Caco-2 (cell line): ENCODE measurements around the gene PTGDR2. TPM values are rescaled to one million over a fixed set of nuclear protein-coding genes. Genes with fewer than 3 reads are reported as not detected.

Source experiments
- BruUV-seq: library from RNA; stranded (reverse); fragments of 400-500 nt; replicated peaks from 2 replicates; lab custom pipeline; 2021; lab: Mats Ljungman, UMichigan
- CTCF ChIA-PET: fragments of 300-600 bp; sonication (Branson Sonifier 250); formaldehyde crosslinking; loops from one replicate; lab custom pipeline; 2022; ENCODE audit warnings: antibody characterized with exemption; lab: Charles Lee
- POLR2A ChIA-PET: fragments of 300-600 bp; sonication (Branson Sonifier 250); formaldehyde crosslinking; loops from one replicate; lab custom pipeline; 2022; ENCODE audit warnings: antibody characterized with exemption; lab: Charles Lee
- DNase-seq, 2 experiments: peaks; one replicate each; pipeline versions ENCODE4 v3.0.0 to v3.0.0-alpha.2; 2020 to 2022
- H3K27me3 ChIP-seq: replicated peaks from 2 replicates; pipeline ENCODE4 v1.6.0; 2011; ENCODE audit warnings: low read length; ENCODE audit not compliant: control insufficient read depth, insufficient read depth
- H3K36me3 ChIP-seq: 2 replicates; pipeline ENCODE4 v1.5.1; 2011; ENCODE audit warnings: low read length; ENCODE audit not compliant: control insufficient read depth, insufficient read depth
- H3K4me1 ChIP-seq: fragments of 250-450 bp; sonication (Bioruptor Pico); 2 replicates; pipeline ENCODE4 v1.5.1; 2020; ENCODE audit warnings: mild to moderate bottlenecking
- H3K4me3 ChIP-seq: 2 replicates; pipeline ENCODE4 v1.5.1; 2011; ENCODE audit warnings: low read depth, mild to moderate bottlenecking, control low read depth, low read length
- H3K9me3 ChIP-seq: fragments of 250-450 bp; sonication (Bioruptor Pico); 2 replicates; pipeline ENCODE4 v1.5.1; 2020; ENCODE audit warnings: mild to moderate bottlenecking, moderate library complexity
- H3K27ac Mint-ChIP-seq: one replicate; pipeline ENCODE4 v1.8.0; 2022; ENCODE audit warnings: mixed read lengths; ENCODE audit not compliant: unreplicated experiment
- H3K27me3 Mint-ChIP-seq: one replicate; pipeline ENCODE4 v1.8.0; 2022; ENCODE audit warnings: mixed read lengths; ENCODE audit not compliant: insufficient read depth, unreplicated experiment
- H3K36me3 Mint-ChIP-seq: one replicate; pipeline ENCODE4 v1.8.0; 2022; ENCODE audit warnings: mild to moderate bottlenecking, mixed read lengths; ENCODE audit not compliant: insufficient read depth, unreplicated experiment
- H3K4me1 Mint-ChIP-seq: one replicate; pipeline ENCODE4 v1.8.0; 2022; ENCODE audit warnings: low read depth, mixed read lengths; ENCODE audit not compliant: unreplicated experiment
- H3K4me3 Mint-ChIP-seq: one replicate; pipeline ENCODE4 v1.8.0; 2022; ENCODE audit warnings: mild to moderate bottlenecking, moderate library complexity, mixed read lengths; ENCODE audit not compliant: unreplicated experiment
- H3K9me3 Mint-ChIP-seq: one replicate; pipeline ENCODE4 v1.8.0; 2022; ENCODE audit warnings: mixed read lengths; ENCODE audit not compliant: unreplicated experiment
- intact Hi-C: fragments of 100-400 bp; cut with micrococcal nuclease; formaldehyde crosslinking; loops from one replicate; pipeline ENCODE4 v1.10.0; 2022; ENCODE audit not compliant: unreplicated experiment
- total RNA-seq: library from RNA; stranded (reverse); gene quantifications from 2 replicates; pipeline ENCODE4 v1.2.3, GENCODE V29; 2022
- TF ChIP-seq, protein P1 (sequence below), 2 experiments: fragments of 200-600 bp in 1 of 2; IDR thresholded peaks; 1 replicate in 1 of 2; 2 replicates in 1 of 2; pipeline versions ENCODE4 v1.5.1 to v1.8.0; 2011 to 2022; ENCODE audit warnings: antibody characterized with exemption in 1 of 2, control low read depth in 1 of 2, inconsistent platforms in 1 of 2, low read depth in 1 of 2, low read length in 1 of 2, mild to moderate bottlenecking in 1 of 2, moderate library complexity in 1 of 2; ENCODE audit not compliant: insufficient read depth in 1 of 2, severe bottlenecking in 1 of 2, unreplicated experiment in 1 of 2

The PTGDR2 gene
- total RNA-seq, 1 experiment from 2014 or later, result 0.09 TPM

DNA sequence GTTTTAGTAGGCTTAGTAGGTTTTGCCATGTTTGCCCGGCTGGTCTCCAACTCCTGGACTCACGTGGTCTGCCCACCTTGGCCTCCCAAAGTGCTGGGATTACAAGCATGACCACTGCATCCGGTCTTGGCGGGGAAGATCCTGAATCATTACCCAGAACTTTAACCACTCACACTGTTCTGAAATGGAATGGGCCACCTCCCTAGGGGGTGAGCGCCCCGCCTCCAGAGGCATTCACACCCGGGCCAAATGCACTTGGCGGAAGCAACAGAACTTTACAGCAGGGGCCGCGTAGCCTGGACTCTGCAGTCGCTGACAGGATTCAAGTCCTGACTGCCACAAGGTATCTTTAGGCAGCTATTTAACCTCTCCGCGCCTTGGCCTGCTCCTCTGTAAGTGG is 8.5 kb downstream of the PTGDR2 start:
- H3K27me3 ChIP-seq, result no peaks in the 10 kb centered on the region
- intact Hi-C loops, result no loop called here
- peaks cover 24% of the 10 kb centered on the region for H3K4me1 ChIP-seq
- Mint-ChIP-seq H3K9me3 (no peaks in the 10 kb centered on the region), H3K4me1 (peaks cover 25% of the 10 kb centered on the region), H3K36me3 (peaks cover 61% of the 10 kb centered on the region), H3K27me3 (no peaks in the 10 kb centered on the region), H3K4me3 (no peak overlapping the region), H3K27ac (no peak overlapping the region)
- peaks cover 4% of the 10 kb centered on the region for H3K36me3 ChIP-seq
- ChIA-PET POLR2A (no interaction called here), CTCF (interaction anchor here (0.7 kb wide), 1 partner anchor 40 kb away, joined by 3 read pairs; no protein-coding TSS in a partner anchor)
- BruUV-seq, result no TSS peak
- no peak overlapping the region for H3K4me3 ChIP-seq
- TF ChIP-seq, protein P1, sequence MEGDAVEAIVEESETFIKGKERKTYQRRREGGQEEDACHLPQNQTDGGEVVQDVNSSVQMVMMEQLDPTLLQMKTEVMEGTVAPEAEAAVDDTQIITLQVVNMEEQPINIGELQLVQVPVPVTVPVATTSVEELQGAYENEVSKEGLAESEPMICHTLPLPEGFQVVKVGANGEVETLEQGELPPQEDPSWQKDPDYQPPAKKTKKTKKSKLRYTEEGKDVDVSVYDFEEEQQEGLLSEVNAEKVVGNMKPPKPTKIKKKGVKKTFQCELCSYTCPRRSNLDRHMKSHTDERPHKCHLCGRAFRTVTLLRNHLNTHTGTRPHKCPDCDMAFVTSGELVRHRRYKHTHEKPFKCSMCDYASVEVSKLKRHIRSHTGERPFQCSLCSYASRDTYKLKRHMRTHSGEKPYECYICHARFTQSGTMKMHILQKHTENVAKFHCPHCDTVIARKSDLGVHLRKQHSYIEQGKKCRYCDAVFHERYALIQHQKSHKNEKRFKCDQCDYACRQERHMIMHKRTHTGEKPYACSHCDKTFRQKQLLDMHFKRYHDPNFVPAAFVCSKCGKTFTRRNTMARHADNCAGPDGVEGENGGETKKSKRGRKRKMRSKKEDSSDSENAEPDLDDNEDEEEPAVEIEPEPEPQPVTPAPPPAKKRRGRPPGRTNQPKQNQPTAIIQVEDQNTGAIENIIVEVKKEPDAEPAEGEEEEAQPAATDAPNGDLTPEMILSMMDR (IDR thresholded peaks at IDR 0.05; ENCODE audit: insufficient read depth in 1 of 2, low read depth in 1 of 2, low read length in 1 of 2, severe bottlenecking in 1 of 2, unreplicated experiment in 1 of 2), result no peak
- no peak for DNase-seq
- no peaks in the 10 kb centered on the region for H3K9me3 ChIP-seq

DNA sequence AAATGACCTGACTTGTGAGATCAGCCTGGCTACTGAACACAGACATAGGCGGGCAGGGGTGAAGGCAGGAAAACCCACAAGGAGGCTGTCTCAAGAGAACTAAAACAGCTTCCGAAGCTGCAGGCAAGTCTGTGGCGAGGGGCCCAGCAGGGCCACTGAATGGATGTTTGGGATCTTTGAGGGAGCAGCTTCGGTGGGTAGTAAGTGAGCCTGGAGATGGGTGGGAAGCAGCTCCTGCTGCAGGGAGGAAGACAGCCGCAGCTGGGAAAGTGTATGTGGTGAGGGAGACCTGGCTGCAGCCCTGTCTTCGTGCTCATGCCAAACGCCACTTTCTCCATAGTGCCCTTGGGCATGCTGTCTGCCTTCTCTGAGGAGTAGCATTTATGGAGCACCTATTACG is 10.4 kb downstream of the PTGDR2 start:
- Histone ChIP-seq H3K4me1 (peaks cover 16% of the 10 kb centered on the region), H3K9me3 (no peaks in the 10 kb centered on the region), H3K36me3 (no peaks in the 10 kb centered on the region; the same call in none of the 2 replicates), H3K27me3 (no peaks in the 10 kb centered on the region), H3K4me3 (no peak overlapping the region)
- H3K4me3 Mint-ChIP-seq, result peak overlapping the region; percentile 69
- BruUV-seq, result no TSS peak
- no peaks in the 10 kb centered on the region for H3K27me3 Mint-ChIP-seq
- H3K36me3 Mint-ChIP-seq, result peaks cover 58% of the 10 kb centered on the region
- no peaks in the 10 kb centered on the region for H3K9me3 Mint-ChIP-seq
- DNase-seq, result no peak
- ChIA-PET POLR2A (no interaction called here), CTCF (interaction anchor here (0.6 to 1.2 kb wide), 2 partner anchors 16 to 42 kb away, joined by 3 to 5 read pairs; no protein-coding TSS in a partner anchor)
- intact Hi-C loops, result no loop called here
- peak overlapping the region; percentile 71 for H3K27ac Mint-ChIP-seq
- peaks cover 31% of the 10 kb centered on the region for H3K4me1 Mint-ChIP-seq
- TF ChIP-seq, protein P1 (IDR thresholded peaks at IDR 0.05; ENCODE audit: insufficient read depth in 1 of 2, low read depth in 1 of 2, low read length in 1 of 2, severe bottlenecking in 1 of 2, unreplicated experiment in 1 of 2), result no peak

GRCh38 chr11:60844870-60845221 is 10.9 kb downstream of the PTGDR2 start:
- Mint-ChIP-seq H3K27ac (peak overlapping the region; percentile 71), H3K9me3 (no peaks in the 10 kb centered on the region), H3K27me3 (no peaks in the 10 kb centered on the region), H3K4me3 (peak overlapping the region; percentile 69), H3K36me3 (peaks cover 57% of the 10 kb centered on the region), H3K4me1 (peaks cover 31% of the 10 kb centered on the region)
- DNase-seq, result peak in 1 of 2 experiments; percentile 46
- TF ChIP-seq, protein P1 (IDR thresholded peaks at IDR 0.05; ENCODE audit: insufficient read depth in 1 of 2, low read depth in 1 of 2, low read length in 1 of 2, severe bottlenecking in 1 of 2, unreplicated experiment in 1 of 2), result no peak
- POLR2A ChIA-PET, result no interaction called here
- CTCF ChIA-PET, result interaction anchor here (0.6 to 1.2 kb wide), 3 partner anchors 8 to 42 kb away, joined by 3 to 5 read pairs (median 3); no protein-coding TSS in a partner anchor
- H3K9me3 ChIP-seq, result no peaks in the 10 kb centered on the region
- intact Hi-C loops, result no loop called here
- H3K36me3 ChIP-seq, result no peaks in the 10 kb centered on the region; the same call in none of the 2 replicates
- no peak overlapping the region for H3K4me3 ChIP-seq
- H3K27me3 ChIP-seq, result no peaks in the 10 kb centered on the region
- BruUV-seq, result no TSS peak
- peaks cover 16% of the 10 kb centered on the region for H3K4me1 ChIP-seq
